Stimulated activated CD4-positive, alpha-beta T cell treated with anti-CD3 and anti-CD28 coated beads, Interleukin-15, amount 100 ng/mL, for 24 hours (primary cell): ENCODE results near the gene STIL.
"Not testable (repeated sequence)": the region's sequence is repeated elsewhere in the genome, so short reads cannot be mapped to it uniquely, and the experiment has no call there.

ENCODE experiments used
- DNase-seq: peaks from one replicate; pipeline ENCODE4 v3.0.0-alpha.2; 2020

The STIL gene

GRCh38 chr1:47317841-47318240 lies 3.9 kb upstream of the STIL start:
- no peak for DNase-seq

DNA sequence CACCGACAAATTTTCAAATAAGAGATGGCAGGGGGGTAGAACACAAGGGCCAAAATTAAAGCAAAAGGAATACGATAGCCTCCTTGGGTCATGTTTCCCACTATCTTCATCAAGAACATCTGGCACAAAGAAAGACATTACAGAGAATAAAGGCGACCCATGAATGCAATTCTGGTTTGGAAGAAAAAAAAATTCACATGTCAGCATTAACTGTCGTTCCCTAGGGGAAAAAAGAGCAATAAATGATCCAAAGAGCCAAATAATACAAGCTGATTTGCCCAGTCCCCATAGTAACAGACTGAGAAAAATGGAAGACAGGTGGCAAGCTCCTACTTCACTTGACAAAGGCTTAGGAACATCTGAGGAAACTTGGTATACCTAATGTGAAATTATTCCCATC lies 4.5 kb downstream of the STIL start:
- no peak for DNase-seq

- no peak for DNase-seq
Observed at GRCh38 chr1:47302472-47302871, 11.5 kb downstream of the STIL start.

DNA sequence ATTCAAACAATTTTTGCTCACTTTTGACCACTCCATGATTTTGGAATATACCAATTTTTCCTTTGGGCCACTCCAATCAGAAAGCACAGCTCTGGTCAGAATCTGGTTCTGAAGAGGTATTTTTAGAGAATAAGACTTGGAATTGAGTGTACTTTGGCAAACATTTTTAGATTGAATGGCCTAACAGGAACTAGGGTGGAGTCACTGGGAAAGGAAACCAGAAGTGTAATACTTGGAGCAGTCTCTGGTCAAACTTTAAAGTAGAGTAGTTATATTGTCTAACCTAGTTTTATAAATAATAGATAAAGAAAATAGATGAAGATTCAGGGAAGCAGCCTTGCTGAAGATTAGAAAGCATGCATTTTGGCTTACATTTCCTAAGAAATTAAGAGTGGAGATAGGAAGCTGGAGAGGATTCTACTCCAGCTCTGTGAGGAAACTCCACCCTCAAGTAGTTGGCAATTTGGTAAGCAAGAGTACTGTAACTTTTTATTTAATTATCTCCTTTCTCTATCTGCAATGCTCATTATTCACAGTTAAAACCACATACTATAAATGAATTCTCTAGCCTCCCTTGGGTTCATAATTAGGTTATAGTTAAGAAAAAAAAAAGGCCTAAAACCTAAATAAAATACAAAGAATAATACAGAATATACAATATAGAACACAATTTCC lies 15.8 kb downstream of the STIL start:
- no peak for DNase-seq

GRCh38 chr1:47295579-47295978 lies 18.4 kb downstream of the STIL start:
- DNase-seq = no peak

DNA sequence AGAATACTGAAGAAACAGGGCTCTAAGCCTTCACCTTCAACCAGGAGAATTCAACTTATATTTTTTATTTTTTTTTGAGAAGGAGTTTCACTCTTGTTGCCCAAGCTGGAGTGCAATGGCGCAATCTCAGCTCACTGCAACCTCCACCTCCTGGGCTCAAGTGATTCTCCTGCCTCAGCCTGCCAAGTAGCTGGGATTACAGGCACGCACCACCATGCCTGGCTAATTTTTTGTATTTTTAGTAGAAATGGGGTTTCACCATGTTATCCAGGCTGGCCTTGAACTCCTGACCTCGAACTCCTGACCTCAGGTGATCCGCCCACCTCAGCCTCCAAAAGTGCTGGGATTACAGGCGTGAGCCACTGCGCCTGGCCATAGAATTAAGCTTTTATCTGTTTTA lies 19.1 kb downstream of the STIL start:
- DNase-seq = not testable (repeated sequence)

DNA sequence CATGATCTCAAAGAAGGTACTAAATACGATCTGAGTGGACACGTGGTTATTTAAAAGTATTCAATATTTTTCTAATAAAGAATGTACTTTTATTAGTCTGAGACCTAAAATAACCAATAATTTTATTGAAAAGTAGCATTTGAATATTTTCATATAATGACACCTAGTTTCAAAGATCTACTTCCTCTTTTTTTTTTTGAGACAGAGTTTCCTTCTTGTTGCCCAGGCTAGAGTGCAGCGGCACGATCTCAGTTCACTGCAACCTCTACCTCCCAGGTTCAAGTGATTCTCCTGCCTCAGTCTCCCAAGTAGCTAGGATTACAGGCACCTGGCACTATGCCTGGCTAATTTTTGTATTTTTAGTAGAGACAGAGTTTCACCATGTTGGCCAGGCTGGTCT lies 25.8 kb downstream of the STIL start:
- not testable (repeated sequence) for DNase-seq

- DNase-seq = no peak
Observed at GRCh38 chr1:47280142-47280541, 33.8 kb downstream of the STIL start.

DNA sequence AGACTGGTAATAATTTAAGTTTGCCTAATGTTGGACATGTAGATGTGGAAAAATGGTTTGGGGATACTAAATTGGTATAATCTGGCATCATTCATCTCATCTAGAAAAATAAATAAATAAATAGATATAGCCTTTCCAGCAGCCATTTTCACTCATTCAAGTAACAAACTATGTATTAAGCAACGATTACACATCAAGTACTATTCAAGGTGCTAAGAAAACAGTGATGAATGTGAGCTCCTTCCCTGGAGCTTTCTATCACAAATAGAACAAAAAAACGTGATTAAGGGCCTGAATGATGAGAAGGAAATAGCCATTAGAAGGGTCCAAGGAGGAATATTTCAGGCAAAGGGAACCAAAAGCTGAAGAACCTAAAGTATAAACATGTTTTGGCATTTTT lies 37.1 kb downstream of the STIL start:
- DNase-seq = no peak

DNA sequence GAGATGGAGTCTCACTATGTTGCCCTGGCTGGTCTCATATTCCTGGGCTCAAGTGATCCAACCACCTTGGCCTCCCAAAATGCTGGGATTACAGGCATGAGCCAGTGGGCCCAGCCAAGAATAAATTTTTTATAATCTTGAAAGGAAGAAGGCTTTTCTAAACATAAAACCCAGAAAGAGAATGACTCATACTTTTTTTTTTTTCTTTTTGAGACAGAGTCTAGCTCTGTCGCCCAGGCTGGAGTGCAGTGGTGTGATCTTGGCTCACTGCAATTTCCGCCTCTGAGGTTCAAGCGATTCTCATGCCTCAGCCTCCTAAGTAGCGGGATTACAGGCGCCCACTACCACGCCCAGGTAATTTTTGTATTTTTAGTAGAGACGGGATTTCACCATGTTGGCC lies 38.1 kb downstream of the STIL start:
- not testable (repeated sequence) for DNase-seq

- not testable (repeated sequence) for DNase-seq
Observed at GRCh38 chr1:47265529-47265928, 48.4 kb downstream of the STIL start.

DNA sequence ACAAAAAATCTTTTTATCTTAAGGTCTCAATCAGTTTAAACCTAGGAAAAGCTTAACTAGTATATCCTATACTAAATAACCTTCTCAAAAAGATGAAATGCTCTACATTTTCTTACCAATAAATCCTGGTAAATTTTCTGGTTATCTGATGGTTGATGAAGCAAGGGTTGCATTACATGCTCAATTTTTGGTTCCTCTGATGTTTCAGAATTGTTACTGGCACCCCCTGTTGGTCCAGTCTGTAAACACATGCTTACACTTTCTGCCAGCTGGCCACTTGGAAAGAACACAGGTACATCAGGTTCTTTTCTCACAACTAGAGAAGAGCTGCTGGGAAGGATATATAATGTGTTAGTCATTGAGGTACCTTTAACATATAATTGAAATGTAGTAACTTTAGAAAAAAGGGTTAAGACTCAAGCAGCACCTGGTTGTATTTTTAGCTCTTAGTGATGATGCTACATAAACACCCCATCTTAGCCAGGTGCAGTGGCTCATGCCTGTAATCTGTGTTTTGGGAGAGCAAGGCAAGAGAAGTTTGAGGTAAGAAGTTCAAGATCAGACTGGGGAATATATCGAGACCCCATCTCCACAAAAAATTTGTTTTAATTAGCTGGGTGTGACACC lies 51.0 kb downstream of the STIL start:
- peak; percentile 45 for DNase-seq

DNA sequence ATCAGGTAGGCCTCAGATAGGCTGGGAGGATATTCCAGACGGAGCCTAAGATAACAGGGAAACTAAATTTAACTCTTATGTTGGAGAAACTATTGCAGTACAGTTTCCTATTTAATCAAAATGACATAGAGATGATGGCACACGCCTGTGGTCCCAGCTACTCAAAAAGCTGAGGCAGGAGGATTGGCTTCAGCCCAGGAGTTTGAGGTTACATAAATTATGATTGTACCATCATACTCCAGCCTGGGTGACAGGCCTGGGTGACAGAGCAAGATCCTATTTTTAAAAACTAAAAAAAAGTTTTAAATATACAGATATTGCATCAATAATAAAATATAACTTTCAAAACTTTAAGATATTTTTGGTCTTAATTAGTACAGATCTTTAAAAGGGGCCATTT lies 56.7 kb downstream of the STIL start:
- no peak for DNase-seq

DNA sequence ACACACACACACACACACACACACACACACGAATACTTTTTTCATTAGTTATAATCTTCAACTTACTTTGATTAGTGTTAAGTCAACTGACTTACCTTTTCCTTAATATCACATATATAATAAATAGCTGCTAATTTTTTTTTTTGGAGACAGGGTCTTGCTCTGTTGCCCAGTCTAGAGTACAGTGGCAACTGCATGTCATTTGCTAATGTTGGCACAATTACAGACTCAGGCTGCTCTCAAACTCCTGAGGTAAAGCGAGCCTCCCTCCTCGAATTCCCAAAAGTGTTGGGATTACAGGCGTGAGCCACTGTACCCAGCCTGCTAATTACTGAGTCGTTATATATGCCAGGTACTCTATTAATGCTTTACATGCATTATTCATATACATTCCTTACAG lies 61.2 kb downstream of the STIL start:
- DNase-seq = no peak

- DNase-seq = no peak
Observed at GRCh38 chr1:47252369-47252768, 61.6 kb downstream of the STIL start.

GRCh38 chr1:47249755-47250154 lies 64.2 kb downstream of the STIL start:
- DNase-seq = no peak

DNA sequence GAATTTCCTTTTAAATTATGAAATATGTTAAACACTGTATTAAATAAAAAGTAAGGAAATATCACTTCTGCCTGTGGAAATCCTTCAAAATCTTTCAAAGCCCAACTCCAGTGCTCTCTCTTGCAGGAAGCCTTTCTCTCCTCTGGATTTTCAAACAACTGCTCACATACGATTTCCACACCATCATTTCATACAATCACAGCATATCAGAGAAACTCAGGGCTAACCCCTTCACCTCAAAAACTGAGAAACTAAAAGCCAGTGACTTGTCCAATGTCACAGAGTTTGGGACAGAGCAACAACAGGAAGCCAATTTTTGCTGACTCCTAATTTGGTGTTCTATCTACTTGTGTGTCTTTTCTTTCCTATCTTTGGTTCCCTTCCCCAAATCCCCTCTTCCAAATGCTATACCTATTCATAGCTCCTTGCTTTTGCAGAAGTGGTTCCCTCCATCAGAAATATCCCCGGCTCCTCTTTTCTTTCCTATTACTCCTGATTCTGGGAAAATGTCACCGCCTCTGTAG lies 69.5 kb downstream of the STIL start:
- no peak for DNase-seq

GRCh38 chr1:47243910-47244309 lies 70.0 kb downstream of the STIL start:
- no peak for DNase-seq

- DNase-seq = no peak
Observed at GRCh38 chr1:47241114-47242113, 72.5 kb downstream of the STIL start.

DNA sequence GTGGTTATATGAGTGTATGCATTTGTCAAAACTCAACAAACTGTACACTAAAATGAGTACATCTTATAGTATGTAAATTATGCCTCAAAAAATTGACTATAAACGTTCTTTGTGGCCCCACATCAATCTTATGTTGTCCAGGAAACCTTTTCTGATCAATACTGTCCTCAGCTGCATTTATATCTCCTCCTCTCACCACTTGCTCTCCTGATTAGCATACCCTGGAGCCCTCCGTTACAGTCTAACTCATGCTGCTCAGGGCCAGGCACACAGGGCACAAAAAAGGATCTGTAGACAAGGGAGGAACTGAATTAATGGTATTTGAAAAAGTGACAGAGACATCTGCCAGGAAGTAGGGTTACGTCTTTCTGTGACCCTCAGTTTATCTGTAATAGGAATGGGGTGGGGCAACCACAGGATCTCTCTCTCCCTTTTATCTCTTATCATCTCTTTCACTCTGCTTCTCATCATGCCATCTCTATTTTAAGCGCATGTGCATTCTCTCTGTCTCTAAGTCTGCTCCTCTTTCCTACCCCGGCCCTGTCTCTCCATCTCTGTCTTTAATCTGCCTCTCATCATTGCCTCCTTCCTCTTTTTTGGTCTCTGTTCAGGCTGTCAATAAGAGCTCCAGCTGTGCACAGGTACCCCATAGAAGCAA lies 74.9 kb downstream of the STIL start:
- no peak for DNase-seq

DNA sequence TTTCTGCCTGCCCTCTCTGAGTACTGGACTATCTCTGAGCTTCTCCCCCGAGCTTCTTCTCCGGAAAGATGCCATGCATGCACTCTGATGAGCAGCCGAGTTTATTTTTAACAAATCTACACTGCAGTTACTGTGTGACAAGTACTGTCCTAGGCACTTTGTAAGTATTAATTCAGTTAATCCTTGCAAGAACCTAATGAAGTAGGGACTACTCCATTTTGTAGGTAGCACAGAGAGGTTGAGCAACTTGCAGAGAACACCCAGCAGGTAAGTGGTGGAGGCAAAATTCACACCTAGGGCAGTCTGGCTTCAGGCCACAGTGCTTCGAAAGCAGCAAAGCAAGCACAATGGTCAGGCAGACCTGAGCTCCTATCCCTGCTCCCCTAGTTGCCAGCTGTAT lies 78.1 kb downstream of the STIL start:
- no peak for DNase-seq

GRCh38 chr1:47235241-47235681 lies 78.7 kb downstream of the STIL start:
- DNase-seq = no peak

- DNase-seq = no peak
Observed at GRCh38 chr1:47233186-47233585, 80.8 kb downstream of the STIL start.
